ENCODE data around the gene ALPL.

ALPL gene

DNA sequence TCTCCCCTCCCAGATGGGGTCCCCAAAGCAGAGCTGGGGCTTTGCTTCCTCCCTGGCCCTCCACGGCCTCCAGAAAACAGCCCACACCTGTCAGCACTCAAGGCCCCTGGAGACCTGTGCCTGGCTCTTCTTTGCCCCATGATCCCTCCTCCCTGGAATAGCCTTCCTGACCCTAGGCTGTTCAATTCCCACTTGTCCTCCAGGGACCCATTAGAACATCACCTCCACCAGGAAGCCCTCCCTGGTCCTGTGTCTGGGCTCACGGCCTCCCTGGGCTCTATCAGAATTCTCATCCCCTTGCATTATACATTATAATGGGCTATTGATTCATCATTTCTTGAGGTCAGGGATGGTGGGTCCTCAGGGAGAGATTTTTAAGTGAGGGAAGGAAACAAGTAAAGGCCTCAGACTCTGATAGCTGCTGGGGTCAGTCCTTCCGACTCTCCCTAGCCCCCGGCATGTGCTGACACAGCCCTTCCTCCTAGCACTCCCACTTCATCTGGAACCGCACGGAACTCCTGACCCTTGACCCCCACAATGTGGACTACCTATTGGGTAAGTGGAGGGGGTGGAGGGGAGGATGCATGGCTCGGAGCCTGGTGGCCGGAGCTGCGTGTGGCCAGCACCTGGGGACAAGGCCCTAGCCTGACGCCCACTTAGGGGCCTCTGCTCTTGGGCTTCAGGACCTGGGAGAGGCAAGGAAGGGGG lies 60.8 kb downstream of the ALPL start:
- ChIA-PET CTCF (interaction anchor here (1.1 to 9.0 kb wide), 3 partner anchors 16 to 314 kb away, joined by 3 to 147 read pairs (median 3); no protein-coding TSS in a partner anchor), POLR2A (no interaction called here)
- TF ChIP-seq, protein P1, sequence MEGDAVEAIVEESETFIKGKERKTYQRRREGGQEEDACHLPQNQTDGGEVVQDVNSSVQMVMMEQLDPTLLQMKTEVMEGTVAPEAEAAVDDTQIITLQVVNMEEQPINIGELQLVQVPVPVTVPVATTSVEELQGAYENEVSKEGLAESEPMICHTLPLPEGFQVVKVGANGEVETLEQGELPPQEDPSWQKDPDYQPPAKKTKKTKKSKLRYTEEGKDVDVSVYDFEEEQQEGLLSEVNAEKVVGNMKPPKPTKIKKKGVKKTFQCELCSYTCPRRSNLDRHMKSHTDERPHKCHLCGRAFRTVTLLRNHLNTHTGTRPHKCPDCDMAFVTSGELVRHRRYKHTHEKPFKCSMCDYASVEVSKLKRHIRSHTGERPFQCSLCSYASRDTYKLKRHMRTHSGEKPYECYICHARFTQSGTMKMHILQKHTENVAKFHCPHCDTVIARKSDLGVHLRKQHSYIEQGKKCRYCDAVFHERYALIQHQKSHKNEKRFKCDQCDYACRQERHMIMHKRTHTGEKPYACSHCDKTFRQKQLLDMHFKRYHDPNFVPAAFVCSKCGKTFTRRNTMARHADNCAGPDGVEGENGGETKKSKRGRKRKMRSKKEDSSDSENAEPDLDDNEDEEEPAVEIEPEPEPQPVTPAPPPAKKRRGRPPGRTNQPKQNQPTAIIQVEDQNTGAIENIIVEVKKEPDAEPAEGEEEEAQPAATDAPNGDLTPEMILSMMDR (IDR thresholded peaks at IDR 0.05; ENCODE audit: insufficient read depth, low read length, missing control alignments), result no peak
- no peak for DNase-seq (ENCODE audit: low read depth, low spot score)
- no peak overlapping the region for H3K4me3 ChIP-seq (ENCODE audit: low read depth, low read length)

DNA sequence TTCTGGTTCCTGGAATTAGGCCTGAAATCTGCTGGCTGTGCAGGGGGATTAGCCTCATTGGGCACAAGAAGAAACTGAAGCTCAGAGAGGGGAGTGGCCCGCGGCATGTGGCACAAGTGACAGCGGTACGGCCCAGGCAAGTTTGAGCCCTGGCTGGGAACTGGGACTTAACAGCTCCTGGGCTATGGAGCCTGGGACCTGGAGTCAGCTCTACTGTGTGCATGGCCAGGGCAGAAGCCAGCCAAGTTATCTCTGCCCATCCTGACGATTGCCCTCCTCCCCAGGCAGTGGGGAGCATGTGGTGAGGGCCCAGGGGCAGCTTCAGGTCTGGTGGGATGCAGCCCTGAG lies 61.3 kb downstream of the ALPL start:
- TF ChIP-seq, protein P1 (IDR thresholded peaks at IDR 0.05; ENCODE audit: insufficient read depth, low read length, missing control alignments), result no peak
- DNase-seq (ENCODE audit: low read depth, low spot score), result no peak
- H3K4me3 ChIP-seq (ENCODE audit: low read depth, low read length), result no peak overlapping the region
- CTCF ChIA-PET, result interaction anchor here (0.8 to 9.0 kb wide), 3 partner anchors 14 to 200 kb away, joined by 3 to 147 read pairs (median 3); no protein-coding TSS in a partner anchor
- POLR2A ChIA-PET, result interaction anchor here (0.6 kb wide), 1 partner anchor 9 kb away, joined by 3 read pairs; no protein-coding TSS in a partner anchor

DNA sequence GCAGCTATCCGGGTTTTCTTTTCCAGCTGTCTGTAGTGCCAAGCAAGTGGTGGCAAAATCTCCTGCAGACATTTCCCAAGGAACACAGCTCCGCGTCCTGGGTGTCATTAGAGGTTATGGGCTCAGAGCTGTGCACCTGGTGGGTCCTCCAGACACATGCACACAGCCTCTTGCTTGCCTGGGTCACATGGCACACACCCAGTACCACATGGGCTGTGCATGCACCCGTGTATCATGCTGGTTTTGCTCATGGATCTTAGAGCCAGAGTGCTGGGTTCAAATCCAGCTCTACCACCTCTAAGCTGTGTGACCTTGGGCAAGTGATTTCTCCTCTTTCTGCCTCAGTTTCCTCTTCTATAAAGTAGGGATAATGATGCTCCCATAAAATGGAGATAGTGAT lies 61.7 kb downstream of the ALPL start:
- no peak overlapping the region for H3K4me3 ChIP-seq (ENCODE audit: low read depth, low read length)
- TF ChIP-seq, protein P1 (IDR thresholded peaks at IDR 0.05; ENCODE audit: insufficient read depth, low read length, missing control alignments), result no peak
- DNase-seq (ENCODE audit: low read depth, low spot score), result no peak
- CTCF ChIA-PET, result interaction anchor here (0.8 to 9.0 kb wide), 3 partner anchors 14 to 201 kb away, joined by 3 to 147 read pairs (median 3); no protein-coding TSS in a partner anchor
- POLR2A ChIA-PET, result interaction anchor here (0.6 kb wide), 1 partner anchor 9 kb away, joined by 3 read pairs; no protein-coding TSS in a partner anchor

DNA sequence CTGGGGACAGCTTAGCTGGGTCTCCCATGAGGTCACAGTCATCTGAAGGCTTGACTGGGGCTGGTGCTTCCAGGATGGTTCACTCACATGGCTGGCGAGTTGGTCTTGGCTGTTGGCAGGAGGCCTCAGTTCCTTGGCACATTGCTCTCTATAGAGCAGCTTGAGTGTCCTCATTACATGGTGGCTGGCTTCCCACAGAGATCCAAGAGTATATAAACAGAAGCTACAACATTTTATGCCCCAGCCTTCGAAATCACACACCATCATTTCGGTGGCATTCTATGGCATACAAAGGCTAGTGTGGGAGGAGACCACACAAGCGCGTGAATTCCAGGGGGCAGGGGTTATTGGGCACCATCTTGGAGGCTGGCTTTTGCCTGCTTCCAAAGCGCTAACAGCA lies 63.0 kb downstream of the ALPL start:
- H3K4me3 ChIP-seq (ENCODE audit: low read depth, low read length), result no peak overlapping the region
- no peak for DNase-seq (ENCODE audit: low read depth, low spot score)
- TF ChIP-seq, protein P1 (IDR thresholded peaks at IDR 0.05; ENCODE audit: insufficient read depth, low read length, missing control alignments), result no peak
- ChIA-PET POLR2A (no interaction called here), CTCF (interaction anchor here (1.6 to 9.0 kb wide), 6 partner anchors 30 to 318 kb away, joined by 3 to 147 read pairs (median 8); partner anchors contain the start of gene ALPL)

DNA sequence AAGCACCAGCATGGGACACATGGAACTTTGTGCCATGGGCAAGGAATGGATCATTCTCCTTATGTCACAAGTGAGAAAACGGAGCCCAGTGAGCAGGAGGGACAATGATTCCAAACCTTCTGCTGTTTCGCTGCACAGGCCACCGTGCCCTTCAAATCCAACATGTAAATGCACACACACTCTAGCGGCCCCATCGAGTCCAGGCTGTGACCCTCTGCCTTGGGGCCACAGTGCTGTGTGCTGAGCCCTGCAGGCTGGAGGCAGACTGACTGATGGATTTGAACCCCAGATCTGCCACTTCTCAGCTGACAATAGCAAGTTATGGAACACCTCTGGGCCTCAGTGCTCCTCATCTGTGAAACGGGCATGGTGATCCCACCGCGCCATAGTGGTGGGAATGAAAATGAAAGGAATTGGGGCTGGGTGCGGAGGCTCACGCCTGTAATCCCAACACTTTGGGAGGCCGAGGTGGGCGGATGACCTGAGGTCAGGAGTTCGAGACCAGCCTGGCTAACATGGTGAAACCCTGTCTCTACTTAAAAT lies 63.6 kb downstream of the ALPL start:
- TF ChIP-seq, protein P1 (IDR thresholded peaks at IDR 0.05; ENCODE audit: insufficient read depth, low read length, missing control alignments), result no peak
- no peak for DNase-seq (ENCODE audit: low read depth, low spot score)
- POLR2A ChIA-PET, result no interaction called here
- H3K4me3 ChIP-seq (ENCODE audit: low read depth, low read length), result no peak overlapping the region
- CTCF ChIA-PET, result interaction anchor here (0.6 to 9.0 kb wide), 13 partner anchors 8 to 1062 kb away, joined by 3 to 147 read pairs (median 7); partner anchors contain the start of gene ALPL

DNA sequence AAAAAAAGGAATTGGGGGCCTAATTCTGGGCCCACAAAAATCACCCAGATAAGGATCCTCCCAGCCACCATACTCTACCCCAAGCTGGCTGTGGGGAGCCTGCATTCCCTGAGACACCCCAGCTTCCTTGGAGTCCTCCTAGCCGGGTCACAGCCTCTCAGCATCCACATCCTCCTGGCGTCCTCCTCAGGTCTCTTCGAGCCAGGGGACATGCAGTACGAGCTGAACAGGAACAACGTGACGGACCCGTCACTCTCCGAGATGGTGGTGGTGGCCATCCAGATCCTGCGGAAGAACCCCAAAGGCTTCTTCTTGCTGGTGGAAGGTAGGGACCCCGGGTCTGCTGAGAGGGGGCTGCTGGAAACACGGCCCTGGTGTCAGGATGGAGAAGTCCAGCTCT lies 64.3 kb downstream of the ALPL start:
- CTCF ChIA-PET, result interaction anchor here (0.6 to 9.0 kb wide), 13 partner anchors 9 to 1056 kb away, joined by 3 to 147 read pairs (median 7); partner anchors contain the start of gene ALPL
- TF ChIP-seq, protein P1 (IDR thresholded peaks at IDR 0.05; ENCODE audit: insufficient read depth, low read length, missing control alignments), result no peak
- no peak overlapping the region for H3K4me3 ChIP-seq (ENCODE audit: low read depth, low read length)
- no peak for DNase-seq (ENCODE audit: low read depth, low spot score)
- POLR2A ChIA-PET, result no interaction called here
